GM12892 (cell line): ENCODE data around the gene ERFL.
A peak's percentile ranks its signal among the peaks of the same experiment; 100 is the strongest.

Experiments used
- POLR2A ChIP-seq: IDR thresholded peaks from 2 replicates; pipeline ENCODE4 v1.6.1; 2011; ENCODE audit warnings: low read depth, low read length, control low read depth
- TAF1 ChIP-seq: IDR thresholded peaks from 2 replicates; pipeline ENCODE4 v1.6.1; 2011; ENCODE audit warnings: low read depth, mild to moderate bottlenecking, control low read depth, low read length, borderline replicate concordance

DNA sequence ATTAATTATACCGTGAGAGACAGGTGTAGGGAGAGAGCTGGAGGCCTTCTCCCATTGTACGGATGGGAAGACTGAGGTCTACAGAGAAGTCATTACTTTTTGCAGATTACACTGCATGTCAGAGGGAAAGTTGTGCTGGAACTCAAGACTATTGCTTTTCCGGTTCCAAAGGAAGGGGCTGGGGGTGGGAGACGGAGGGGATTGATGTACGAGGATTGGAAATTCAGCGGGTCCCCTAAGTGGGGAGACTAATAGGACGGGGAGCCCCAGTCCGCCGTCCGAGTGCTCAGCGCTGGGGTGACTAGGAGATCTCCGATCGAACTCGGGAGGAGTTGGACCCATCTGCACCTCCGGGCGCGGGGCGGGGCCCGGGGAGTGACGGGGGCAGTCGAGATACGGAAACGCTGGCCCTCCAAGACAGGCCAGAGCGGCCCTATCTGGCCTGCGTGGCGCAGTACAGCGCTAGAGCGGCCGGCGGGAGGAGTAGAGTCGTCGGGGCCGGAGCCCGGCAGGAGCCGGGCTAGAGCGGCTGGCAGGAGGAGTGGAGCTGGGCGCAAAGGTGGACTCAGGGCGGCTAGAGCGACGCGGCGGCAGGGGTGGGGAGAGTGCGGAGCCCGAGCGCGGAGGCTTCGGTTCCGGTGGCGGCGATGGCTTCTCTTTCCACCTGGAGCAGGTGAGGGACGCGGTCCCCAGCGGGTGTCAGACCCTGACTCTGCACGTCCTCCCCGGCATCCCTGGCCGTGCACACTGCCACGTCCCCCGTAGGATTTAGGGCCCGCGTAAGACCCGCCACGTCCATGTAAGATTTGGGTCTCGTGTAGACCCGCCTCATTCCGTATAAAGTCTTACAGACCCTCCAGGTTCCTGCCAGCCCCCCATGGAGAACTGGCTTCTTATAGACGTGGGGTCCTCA, 44.2 kb downstream of the ERFL start:
- TF ChIP-seq TAF1 (peak; percentile 83), POLR2A (peak; percentile 89)
